NCI-H1436 treated with DMSO at 0.1 percent for 48 hours (cell line): ENCODE results near the gene DHRS7.

Experiments used
- DNase-seq: peaks from one replicate; lab custom pipeline; 2025; lab: John Stamatoyannopoulos, UW

DHRS7 gene

DNA sequence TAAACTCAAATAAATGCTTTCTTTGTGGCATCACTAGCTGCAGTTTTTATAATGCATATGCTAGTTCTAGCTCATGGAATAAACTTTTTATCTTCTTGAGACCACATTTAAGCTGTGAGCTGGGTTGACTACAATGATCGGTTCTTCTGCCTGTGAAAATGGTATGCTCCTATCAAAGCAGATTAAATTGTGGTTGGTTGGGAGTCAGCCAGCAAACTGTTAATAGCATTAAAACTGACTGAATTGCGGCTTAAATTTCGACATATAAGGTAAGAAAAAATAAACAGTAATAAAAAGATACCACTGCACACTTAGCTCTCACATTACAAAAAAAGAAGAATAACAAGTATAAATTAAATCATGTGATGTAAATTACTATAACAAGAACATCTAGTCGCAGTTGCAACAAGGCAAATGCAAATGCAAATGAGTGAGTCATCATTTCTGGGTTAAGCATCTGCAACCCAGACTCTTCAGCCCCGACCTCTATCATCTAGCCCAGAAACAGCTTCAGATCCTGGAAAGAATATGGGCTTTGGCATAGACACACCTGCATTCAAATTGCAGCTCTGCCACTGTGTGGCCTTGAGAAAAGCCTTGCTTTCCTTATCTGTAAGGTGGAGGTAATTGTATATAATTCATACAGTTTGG is 19.8 kb upstream of the DHRS7 start:
- no peak for DNase-seq

DNA sequence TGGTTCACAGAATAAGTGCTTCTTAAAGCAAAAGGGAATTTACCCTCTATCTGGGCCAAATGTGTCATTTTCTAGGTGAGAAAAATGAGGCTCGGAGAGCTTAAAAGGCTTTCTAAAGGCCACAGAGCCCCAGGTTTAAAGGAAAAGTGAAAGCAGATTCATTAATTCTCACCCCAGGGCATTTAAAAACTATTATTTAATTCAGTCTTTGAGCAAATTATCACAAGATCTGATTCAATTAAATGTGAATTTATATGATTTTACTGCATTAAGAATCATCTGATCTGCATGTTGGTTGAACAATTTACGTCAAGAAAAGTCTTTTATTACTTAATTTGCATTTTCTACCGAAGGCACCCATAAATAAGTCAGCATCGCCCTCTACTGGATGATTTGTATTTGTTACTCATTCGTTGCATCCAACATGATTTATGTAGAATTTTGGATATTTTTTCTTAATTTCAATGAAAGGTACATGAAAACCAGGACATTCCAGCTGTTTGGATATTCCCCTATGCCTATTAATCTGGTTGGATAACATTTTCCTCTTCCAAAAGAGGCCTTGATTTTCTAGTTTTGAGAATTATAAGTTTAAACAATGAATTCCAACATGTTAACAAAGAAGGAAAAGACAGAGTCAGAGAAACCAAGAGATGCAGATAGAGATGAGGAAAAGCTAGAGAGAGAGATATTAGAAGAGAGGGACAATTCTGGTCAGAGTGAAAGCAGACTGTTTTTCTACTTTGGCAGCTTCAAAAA is 19.1 kb upstream of the DHRS7 start:
- peak; percentile 35 for DNase-seq

DNA sequence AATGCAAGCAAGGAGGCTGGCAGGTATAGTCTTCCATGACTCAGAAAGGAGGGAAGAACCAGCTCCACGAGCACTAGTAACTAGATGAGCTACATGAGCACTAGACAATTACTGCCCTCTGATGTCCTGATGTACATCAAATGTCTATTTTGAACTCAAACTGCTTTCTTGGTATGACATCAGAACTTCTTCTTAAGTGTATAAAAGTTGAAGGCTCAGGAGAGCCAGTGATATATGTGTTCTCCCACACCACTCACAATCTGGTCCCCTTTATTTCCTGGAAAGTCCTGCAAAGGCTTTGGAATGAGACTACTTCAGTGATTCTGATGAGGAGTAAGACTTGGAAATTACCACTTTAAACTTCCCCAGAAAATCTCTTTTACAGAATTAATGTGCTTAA is 18.5 kb upstream of the DHRS7 start:
- no peak for DNase-seq

DNA sequence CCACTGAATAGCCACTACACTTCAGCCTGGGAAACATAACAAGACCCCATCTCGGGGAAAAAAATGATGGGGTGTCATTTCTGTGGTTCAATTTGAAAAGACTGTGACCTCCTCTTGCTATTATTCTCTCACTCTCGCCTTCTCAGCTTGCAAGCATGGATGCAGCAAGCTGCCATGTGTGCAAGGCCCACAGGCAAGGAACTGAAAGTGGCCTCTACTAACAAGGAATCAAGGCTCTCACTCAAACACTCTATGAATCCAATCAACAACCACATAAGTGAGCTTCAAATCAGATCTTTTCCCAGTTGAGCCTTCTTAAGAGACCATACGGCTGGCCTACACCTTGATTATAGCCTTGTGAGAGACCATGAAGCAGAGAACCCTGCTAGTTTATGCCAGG is 17.9 kb upstream of the DHRS7 start:
- no peak for DNase-seq

DNA sequence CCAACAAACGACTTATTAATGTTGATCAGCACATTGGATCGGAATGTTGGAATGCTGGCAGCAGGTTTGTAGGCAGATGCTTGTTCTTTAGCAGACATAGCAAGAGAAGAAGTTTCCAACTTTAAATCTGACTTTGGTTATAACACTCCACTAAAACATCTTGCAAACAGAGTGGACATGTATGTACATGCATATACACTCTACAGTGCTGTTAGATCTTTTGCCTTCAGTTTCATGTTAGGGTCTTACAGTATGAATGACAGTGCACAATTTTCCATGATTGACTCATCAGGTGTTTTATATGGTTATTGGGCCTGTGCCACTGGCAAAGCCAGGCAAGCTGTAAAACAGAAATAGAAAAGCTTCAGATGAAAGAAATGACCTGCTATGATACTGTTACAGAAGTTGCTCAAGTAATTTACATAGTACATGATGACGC is 14.3 kb upstream of the DHRS7 start:
- no peak for DNase-seq

DNA sequence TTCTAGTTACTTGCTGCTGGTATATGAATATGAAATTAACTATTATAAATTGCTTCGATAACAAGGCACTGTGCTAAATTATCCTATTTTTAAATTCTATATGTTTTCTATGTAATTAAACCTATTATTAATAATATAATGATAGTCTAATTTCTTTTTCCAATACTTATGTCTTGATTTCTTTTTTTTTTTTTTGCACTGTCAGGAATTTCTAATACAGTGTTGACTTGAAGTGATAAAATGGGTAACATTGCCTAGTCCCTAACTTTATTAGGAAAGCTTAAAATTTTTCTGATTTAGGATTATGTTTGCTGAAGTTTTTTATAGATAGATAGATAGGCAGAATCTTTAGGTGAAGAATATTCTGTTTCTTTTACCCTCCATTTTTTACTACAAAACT is 13.6 kb upstream of the DHRS7 start:
- no peak for DNase-seq

DNA sequence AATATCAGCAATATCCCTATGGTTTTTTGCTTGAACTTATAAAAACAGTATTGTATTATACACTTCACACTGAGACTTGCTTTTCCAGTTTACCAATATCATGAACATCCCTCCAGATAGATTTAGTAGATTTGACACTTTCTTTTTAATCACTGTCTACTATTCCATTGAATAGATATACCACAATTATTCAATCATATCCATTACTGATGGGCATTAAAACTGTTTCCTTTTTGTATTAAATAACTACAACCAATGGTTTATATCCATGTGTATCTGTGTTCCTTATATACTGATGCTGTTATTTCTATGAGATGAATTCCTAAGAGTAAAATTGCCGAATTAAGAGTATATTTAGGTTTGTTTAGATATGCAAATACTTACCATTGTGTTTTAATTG is 13.0 kb upstream of the DHRS7 start:
- no peak for DNase-seq

DNA sequence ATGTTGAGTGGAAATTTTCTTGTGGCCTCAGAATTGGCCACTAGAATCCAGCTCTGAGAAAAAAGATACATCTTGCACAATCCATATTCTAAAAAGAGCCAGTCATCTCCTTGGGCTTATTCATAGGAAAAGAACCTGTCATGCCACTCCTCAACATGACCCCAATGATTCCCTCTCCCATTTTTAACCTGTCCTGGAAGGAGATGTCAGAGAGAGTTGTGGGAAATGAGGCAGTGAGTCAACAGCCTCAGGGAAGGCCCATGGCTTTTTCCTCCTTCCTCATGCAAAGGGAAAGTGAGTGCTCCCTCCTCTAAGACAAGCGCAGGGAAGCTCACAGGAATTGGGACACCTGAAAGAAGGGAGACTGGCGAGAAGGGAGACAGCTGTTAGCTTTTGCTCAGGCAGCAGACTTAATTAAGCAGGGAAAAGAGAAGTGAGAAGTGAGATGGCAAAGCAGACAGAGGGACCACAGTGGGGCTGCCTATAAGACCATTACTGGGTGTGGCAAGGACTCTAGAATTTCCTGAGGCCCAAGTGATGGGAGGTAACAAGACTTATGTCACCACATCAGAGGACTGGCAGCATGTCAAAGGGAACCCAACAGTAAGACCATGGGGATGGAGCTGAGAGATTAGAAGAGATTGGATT is 10.2 kb upstream of the DHRS7 start:
- DNase-seq: no peak

DNA sequence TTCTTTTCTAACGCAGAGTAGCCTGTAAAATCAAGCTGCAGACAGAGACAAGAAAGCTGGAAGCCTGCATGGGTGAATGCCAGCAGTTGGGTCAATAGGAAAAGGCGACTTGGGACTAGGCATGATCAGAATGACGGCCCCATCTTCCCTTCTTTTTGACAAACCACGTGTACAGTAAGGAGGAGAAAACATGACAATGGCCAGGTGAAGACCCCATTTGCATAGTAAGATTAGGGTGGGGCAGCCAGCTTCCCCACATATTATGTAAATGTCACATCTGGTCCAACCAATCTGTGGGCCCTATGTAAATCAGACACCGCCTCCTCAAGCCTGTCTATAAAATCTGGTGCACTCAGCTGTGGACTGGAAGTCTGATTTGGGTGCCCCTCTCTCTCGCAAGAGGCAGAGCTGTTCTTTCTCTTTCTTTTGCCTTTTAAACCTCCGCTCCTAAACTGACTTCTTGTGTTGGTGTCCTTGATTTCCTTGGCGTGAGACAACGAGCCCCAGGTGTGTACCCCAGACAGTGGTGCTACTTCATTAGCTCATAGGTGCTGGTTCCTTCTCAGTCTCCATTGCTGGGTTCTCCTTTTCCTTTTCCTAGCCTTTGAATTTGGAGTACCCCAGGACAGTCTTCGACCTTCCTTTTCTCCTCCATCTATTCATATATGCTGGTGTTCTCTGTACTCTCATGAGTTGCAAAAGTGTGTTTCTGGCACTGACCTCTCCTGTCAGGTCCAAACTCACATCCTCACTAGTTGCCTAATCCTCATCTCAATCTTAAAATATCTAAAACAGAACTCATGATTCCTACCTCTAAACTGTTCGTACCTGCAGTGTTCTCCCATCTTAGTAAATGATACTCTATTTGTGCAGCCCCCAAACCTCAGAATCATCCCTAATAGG is 9.4 kb upstream of the DHRS7 start:
- DNase-seq: no peak

DNA sequence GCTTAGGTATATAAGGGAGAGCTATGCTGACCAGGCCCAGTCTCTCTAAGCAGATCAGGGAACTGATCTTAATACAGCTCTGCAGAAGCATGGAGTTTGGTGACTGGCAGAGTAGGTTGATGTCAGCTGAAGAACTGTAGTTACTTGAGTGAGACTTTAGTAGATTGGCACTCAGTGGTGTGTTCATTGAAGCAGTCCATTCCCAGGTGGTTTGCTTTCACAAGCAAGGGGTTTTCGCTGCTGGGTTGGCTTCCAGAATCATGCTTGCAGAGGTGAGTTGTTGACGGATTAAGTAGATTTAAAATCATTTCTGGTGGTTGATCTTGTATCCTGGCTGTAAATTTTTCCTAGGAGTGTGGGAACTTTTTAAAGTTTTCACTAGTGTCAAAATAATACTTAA is 6.5 kb upstream of the DHRS7 start:
- DNase-seq: no peak

DNA sequence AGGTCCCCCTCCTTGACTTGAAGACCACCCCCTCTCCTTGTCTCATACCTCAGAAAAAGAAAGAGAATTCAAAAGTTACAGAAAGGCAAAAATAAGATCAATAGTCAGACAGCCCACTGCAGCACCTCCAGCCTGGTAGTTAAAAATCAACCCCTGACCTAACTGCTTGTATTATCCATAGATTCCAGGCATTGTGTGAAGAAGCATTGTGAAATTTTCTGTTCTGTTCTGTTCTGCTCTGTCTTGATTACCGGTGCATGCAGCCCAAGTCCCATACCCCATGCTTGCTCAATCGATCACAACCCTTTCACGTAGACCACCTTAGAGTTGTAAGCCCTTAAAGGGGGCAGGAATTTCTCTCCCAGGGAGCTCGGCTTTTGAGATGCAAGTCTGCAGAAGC is 5.8 kb upstream of the DHRS7 start:
- no peak for DNase-seq

DNA sequence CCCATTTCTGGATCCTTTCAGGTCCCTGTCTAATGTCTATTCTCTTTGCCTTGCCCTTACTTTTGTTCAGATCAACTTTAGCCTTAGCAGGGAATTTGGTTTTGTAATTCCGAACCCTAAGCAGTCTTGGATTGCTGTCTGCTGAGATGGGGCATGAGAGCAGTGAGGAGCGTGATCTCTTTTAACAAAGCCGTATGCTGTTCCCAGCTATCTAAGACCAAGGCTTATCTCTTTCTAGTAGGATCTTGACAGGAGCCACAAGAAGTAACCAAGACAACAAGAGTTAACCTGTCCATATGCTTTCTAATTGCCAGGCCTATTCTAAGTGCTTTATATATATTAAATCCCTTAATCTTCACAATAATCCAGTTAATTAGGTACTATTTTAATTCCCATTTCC is 4.5 kb upstream of the DHRS7 start:
- DNase-seq: no peak

DNA sequence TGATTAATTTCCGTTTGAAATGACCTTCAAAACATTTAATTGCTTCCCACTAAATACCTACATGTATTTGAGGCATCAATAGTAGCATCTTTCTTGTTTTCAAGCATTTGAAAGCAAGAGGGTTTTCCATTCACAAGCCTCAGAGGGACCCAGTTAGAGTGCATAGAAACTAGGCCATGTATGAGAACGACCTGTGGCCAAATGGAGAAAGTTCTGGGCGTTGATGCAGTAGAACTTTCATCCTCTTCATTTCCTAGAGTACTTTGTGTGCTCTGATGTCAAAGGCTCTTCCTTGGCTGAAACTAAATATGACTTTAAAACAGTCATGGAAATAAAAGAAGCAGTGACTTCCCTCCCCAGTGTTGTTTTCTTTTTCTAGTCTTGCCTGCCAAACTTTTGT is 944 bp upstream of the DHRS7 start:
- DNase-seq: no peak

DNA sequence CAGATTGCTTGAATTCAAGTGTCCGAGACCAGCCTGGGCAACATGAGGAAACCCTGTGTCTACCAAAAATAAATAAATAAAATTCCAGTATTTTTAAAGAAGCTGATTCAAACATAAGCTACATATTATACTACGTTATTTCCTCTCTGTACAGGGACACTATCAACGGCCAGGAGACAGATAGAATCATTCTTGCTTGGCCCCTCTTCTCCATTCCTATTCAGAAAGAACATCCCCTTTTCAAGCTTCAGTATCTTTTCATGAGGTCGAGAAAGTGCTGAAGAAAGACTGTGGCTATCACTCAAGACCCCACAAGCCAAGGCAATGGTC is 314 bp upstream of the DHRS7 start:
- DNase-seq: no peak

DNA sequence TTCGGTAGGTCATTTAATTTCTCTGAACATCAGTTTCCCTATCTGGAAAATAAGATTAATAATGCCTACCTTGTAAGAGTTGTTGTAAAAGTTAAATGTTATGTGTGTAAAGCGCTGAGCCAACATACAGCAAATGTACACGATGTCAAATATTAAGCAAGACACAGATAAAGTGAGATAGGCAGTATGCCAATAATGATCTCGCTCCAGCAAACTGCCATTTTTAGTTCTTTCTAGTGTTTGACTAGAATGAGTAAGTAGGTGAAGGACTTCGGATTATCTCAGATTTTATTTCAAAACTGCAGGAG is 840 bp downstream of the DHRS7 start:
- DNase-seq: no peak

DNA sequence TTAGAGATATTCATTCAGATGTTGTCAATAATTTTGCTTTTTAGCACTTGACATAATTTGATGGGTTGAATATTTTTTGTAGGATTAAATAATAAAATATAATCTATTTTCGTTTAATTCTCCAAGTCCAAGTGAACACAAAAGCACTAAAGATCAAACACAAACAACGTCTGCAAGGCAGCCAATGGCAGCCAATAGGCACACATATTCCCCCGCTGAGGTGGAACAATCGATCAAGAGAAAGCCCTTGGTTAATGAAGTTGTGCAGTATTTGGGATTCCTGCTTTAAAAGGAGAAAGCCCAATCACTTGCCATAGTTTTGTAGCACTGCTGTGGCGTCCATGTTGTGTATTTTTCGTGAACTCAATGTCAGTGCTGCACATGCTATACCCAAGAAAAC is 1.5 kb downstream of the DHRS7 start:
- DNase-seq: no peak

DNA sequence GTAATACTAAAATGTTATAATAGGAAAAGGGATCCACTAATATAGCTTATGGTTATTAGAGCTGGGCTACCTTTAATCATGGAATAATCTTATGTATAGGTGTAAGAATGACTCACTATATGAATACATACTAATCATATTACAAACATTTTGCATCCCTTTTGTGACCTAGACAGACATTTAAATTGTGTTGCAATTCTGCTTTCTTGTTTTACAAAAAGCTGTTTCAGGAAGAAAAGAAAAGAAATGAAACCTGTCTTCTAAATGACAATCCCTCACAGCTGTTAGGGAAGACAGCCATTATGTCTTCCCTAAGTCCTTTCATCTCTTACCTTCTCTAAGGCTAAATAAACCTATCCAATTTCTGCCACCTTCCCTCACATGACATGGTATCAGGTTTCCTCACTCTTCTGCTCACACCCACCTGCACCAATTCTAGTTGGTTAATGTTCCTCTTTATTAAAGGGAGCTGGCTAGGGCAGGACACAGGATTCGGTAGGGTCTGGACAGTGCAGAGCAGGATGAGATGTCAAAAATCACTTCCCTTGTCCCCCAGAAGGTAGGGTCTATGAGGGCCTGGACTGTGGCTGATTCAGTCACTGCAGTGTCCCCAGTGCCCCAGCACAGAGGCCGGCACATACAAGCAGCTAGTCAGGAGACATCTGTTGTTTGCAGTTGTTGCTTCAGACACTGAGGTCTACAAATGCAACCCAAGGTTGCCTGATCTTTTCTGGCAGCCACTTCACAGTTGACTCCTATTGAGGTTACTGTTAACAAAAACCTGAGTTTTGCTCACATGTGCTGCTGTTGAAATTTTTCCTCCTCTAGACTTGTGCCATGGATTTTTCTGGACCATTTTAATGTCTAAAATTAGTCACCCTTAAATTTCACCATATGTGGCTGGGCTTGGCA is 3.7 kb downstream of the DHRS7 start:
- peak; percentile 47 for DNase-seq

DNA sequence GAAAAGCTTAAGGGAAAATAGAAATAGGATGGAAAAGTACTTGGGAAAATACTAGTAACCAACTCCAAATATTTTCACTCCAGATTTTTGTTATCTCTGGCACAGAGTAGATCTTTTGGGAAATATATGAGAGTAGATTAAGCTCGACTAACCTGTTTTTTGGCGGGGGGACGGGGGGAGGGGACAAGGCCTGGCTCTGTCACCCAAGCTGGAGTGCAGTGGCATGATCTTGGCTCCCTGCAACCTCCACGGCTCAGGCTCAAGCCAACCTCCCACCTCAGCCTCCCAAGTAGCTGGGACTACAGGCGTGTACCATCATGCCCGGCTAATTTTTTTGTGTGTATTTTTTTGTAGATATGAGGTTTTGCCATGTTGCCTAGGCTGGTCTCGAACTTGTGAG is 4.8 kb downstream of the DHRS7 start:
- DNase-seq: no peak

DNA sequence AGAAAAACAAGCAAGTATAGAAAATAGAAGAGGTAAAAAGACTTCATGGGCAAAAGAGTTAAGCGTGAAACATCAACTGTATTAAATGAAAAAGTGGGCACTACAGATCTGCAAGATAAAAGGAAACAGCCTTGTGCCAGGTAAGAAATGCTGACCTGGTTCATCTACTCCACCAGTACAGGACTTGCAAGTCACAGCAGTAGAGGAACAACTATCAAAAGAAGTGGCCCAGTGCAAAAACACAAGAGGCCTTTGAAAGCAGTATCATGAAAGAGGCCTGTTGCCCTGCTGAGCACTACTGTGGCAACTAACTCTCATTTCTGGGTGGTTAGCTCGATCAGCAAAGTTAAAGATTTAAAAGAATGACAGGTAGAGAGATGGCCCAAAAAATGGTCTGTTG is 10.5 kb downstream of the DHRS7 start:
- no peak for DNase-seq

DNA sequence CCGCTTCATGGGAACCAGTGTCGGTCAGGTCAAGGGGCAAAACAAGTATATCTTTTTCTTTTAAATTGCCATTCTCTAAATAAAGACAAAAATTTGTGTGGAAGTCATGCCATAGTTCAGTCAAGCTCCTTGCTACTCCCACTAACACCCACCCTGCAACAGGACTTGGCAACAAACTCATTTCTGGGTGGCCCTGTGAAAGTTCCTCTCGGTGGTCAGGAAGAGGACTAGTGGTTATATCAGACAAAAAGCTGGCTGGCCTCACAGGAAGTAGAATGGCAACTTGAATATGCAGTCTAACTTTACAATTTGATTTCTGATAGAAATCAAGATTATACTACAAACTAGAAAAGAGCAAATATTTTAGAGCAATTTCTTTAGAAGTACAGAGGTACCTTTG is 11.2 kb downstream of the DHRS7 start:
- no peak for DNase-seq

DNA sequence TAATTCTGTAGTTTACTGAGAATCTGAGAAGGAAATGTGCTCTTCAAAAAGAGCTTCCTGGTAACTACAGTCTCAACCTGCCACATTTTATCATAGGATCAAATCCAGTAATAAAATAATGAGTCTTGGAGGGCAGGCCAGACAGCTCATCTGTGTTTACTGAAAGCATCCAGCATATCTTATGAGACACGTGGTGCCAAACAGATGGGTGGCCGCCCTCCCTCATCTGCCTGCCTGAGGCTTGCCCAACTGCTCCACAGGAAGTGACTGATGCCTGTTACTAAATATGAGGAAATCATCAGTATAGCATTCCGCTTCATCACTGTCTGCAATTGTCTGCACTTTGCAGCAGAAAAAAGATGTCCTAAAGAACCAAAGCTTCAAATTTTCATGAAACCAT is 13.5 kb downstream of the DHRS7 start:
- no peak for DNase-seq

DNA sequence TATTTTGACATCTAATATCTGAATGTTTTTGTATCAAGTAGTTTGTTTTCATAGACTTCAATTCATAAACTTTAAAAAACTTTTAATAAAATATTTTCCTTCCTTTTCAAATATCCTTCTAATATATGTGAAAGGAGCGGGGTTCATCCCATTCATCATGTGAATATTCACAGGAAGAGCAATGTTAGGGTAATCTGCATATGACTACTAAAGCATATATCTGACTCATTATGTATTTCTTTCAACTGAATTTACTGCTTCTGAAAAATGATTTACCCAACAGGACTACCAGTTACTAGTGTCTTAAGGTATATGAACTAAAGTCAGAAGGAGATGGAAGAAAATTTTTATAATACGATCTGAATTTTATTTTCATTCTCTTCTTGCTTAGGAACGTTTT is 30.5 kb downstream of the DHRS7 start:
- no peak for DNase-seq
